ENCODE data around the gene ZNF672.
A peak's percentile ranks its signal among the peaks of the same experiment; 100 is the strongest.
"Not testable (repeated sequence)": the region's sequence is repeated elsewhere in the genome, so short reads cannot be mapped to it uniquely, and the experiment has no call there.

The ZNF672 gene

GRCh38 chr1:248837781-248838356, at the start of gene ZNF672:
Gene ZNF672, plus strand, starts transcription at chr1:248838224. Its CDS starts 9,051 bp downstream, at chr1:248847275.
- Histone ChIP-seq H3K9ac (ENCODE audit: low read depth, low read length) (peak within 1 kb of the TSS; percentile 85), H3K36me3 (ENCODE audit: control insufficient read depth, insufficient read depth, low read length) (no peaks in the 10 kb centered on the region), H3K4me1 (ENCODE audit: control insufficient read depth, insufficient read depth, low read length) (no peaks in the 10 kb centered on the region), H3K27me3 (ENCODE audit: control insufficient read depth, insufficient read depth, low read length) (peaks cover 7% of the 10 kb centered on the region), H3K4me3 (ENCODE audit: low read depth, low read length) (peak within 1 kb of the TSS; percentile 84), H3K9me3 (ENCODE audit: control insufficient read depth, insufficient read depth, low read length) (no peaks in the 10 kb centered on the region)

GRCh38 chr1:248788327-248788726, 49.7 kb upstream of the ZNF672 start:
- Histone ChIP-seq H3K36me3 (ENCODE audit: control insufficient read depth, insufficient read depth, low read length) (no peaks in the 10 kb centered on the region), H3K9me3 (ENCODE audit: control insufficient read depth, insufficient read depth, low read length) (peaks cover 4% of the 10 kb centered on the region), H3K27me3 (ENCODE audit: control insufficient read depth, insufficient read depth, low read length) (no peaks in the 10 kb centered on the region), H3K9ac (ENCODE audit: low read depth, low read length) (no peak overlapping the region), H3K4me3 (ENCODE audit: low read depth, low read length) (no peak overlapping the region), H3K4me1 (ENCODE audit: control insufficient read depth, insufficient read depth, low read length) (no peaks in the 10 kb centered on the region)

GRCh38 chr1:248789337-248789736, 48.7 kb upstream of the ZNF672 start:
- not testable (repeated sequence) for H3K27me3 ChIP-seq (ENCODE audit: control insufficient read depth, insufficient read depth, low read length); H3K4me1 ChIP-seq (ENCODE audit: control insufficient read depth, insufficient read depth, low read length); H3K9me3 ChIP-seq (ENCODE audit: control insufficient read depth, insufficient read depth, low read length); H3K9ac ChIP-seq (ENCODE audit: low read depth, low read length); H3K36me3 ChIP-seq (ENCODE audit: control insufficient read depth, insufficient read depth, low read length); H3K4me3 ChIP-seq (ENCODE audit: low read depth, low read length)

GRCh38 chr1:248790456-248790855, 47.6 kb upstream of the ZNF672 start:
- H3K27me3 ChIP-seq (ENCODE audit: control insufficient read depth, insufficient read depth, low read length), result no peaks in the 10 kb centered on the region
- H3K36me3 ChIP-seq (ENCODE audit: control insufficient read depth, insufficient read depth, low read length), result no peaks in the 10 kb centered on the region
- H3K9me3 ChIP-seq (ENCODE audit: control insufficient read depth, insufficient read depth, low read length), result peaks cover 9% of the 10 kb centered on the region
- H3K4me3 ChIP-seq (ENCODE audit: low read depth, low read length), result no peak overlapping the region
- no peaks in the 10 kb centered on the region for H3K4me1 ChIP-seq (ENCODE audit: control insufficient read depth, insufficient read depth, low read length)
- H3K9ac ChIP-seq (ENCODE audit: low read depth, low read length), result no peak overlapping the region

- H3K9ac ChIP-seq (ENCODE audit: low read depth, low read length), result no peak overlapping the region
- H3K4me3 ChIP-seq (ENCODE audit: low read depth, low read length), result no peak overlapping the region
- no peaks in the 10 kb centered on the region for H3K27me3 ChIP-seq (ENCODE audit: control insufficient read depth, insufficient read depth, low read length)
- no peaks in the 10 kb centered on the region for H3K4me1 ChIP-seq (ENCODE audit: control insufficient read depth, insufficient read depth, low read length)
- H3K36me3 ChIP-seq (ENCODE audit: control insufficient read depth, insufficient read depth, low read length), result no peaks in the 10 kb centered on the region
- H3K9me3 ChIP-seq (ENCODE audit: control insufficient read depth, insufficient read depth, low read length), result peaks cover 9% of the 10 kb centered on the region
Measured at GRCh38 chr1:248791010-248791409, 47.0 kb upstream of the ZNF672 start.

GRCh38 chr1:248792342-248792741, 45.7 kb upstream of the ZNF672 start:
- Histone ChIP-seq H3K4me3 (ENCODE audit: low read depth, low read length) (no peak overlapping the region), H3K9ac (ENCODE audit: low read depth, low read length) (no peak overlapping the region), H3K36me3 (ENCODE audit: control insufficient read depth, insufficient read depth, low read length) (no peaks in the 10 kb centered on the region), H3K4me1 (ENCODE audit: control insufficient read depth, insufficient read depth, low read length) (no peaks in the 10 kb centered on the region), H3K9me3 (ENCODE audit: control insufficient read depth, insufficient read depth, low read length) (peaks cover 9% of the 10 kb centered on the region), H3K27me3 (ENCODE audit: control insufficient read depth, insufficient read depth, low read length) (no peaks in the 10 kb centered on the region)

GRCh38 chr1:248793592-248793991, 44.4 kb upstream of the ZNF672 start:
- H3K36me3 ChIP-seq (ENCODE audit: control insufficient read depth, insufficient read depth, low read length), result no peaks in the 10 kb centered on the region
- H3K9me3 ChIP-seq (ENCODE audit: control insufficient read depth, insufficient read depth, low read length), result peaks cover 5% of the 10 kb centered on the region
- H3K9ac ChIP-seq (ENCODE audit: low read depth, low read length), result no peak overlapping the region
- H3K4me1 ChIP-seq (ENCODE audit: control insufficient read depth, insufficient read depth, low read length), result no peaks in the 10 kb centered on the region
- no peaks in the 10 kb centered on the region for H3K27me3 ChIP-seq (ENCODE audit: control insufficient read depth, insufficient read depth, low read length)
- no peak overlapping the region for H3K4me3 ChIP-seq (ENCODE audit: low read depth, low read length)

GRCh38 chr1:248794663-248795062, 43.4 kb upstream of the ZNF672 start:
- H3K9me3 ChIP-seq (ENCODE audit: control insufficient read depth, insufficient read depth, low read length); H3K4me1 ChIP-seq (ENCODE audit: control insufficient read depth, insufficient read depth, low read length); H3K27me3 ChIP-seq (ENCODE audit: control insufficient read depth, insufficient read depth, low read length); H3K9ac ChIP-seq (ENCODE audit: low read depth, low read length); H3K4me3 ChIP-seq (ENCODE audit: low read depth, low read length); H3K36me3 ChIP-seq (ENCODE audit: control insufficient read depth, insufficient read depth, low read length): not testable (repeated sequence)

- H3K9me3 ChIP-seq (ENCODE audit: control insufficient read depth, insufficient read depth, low read length), result peaks cover 13% of the 10 kb centered on the region
- H3K36me3 ChIP-seq (ENCODE audit: control insufficient read depth, insufficient read depth, low read length), result no peaks in the 10 kb centered on the region
- no peak overlapping the region for H3K4me3 ChIP-seq (ENCODE audit: low read depth, low read length)
- H3K27me3 ChIP-seq (ENCODE audit: control insufficient read depth, insufficient read depth, low read length), result no peaks in the 10 kb centered on the region
- no peaks in the 10 kb centered on the region for H3K4me1 ChIP-seq (ENCODE audit: control insufficient read depth, insufficient read depth, low read length)
- no peak overlapping the region for H3K9ac ChIP-seq (ENCODE audit: low read depth, low read length)
Measured at GRCh38 chr1:248798791-248799190, 39.2 kb upstream of the ZNF672 start.

GRCh38 chr1:248800459-248800858, 37.6 kb upstream of the ZNF672 start:
- no peaks in the 10 kb centered on the region for H3K36me3 ChIP-seq (ENCODE audit: control insufficient read depth, insufficient read depth, low read length)
- H3K9me3 ChIP-seq (ENCODE audit: control insufficient read depth, insufficient read depth, low read length), result peaks cover 9% of the 10 kb centered on the region
- no peak overlapping the region for H3K4me3 ChIP-seq (ENCODE audit: low read depth, low read length)
- no peaks in the 10 kb centered on the region for H3K27me3 ChIP-seq (ENCODE audit: control insufficient read depth, insufficient read depth, low read length)
- no peaks in the 10 kb centered on the region for H3K4me1 ChIP-seq (ENCODE audit: control insufficient read depth, insufficient read depth, low read length)
- no peak overlapping the region for H3K9ac ChIP-seq (ENCODE audit: low read depth, low read length)

- Histone ChIP-seq H3K4me1 (ENCODE audit: control insufficient read depth, insufficient read depth, low read length) (no peaks in the 10 kb centered on the region), H3K27me3 (ENCODE audit: control insufficient read depth, insufficient read depth, low read length) (no peaks in the 10 kb centered on the region), H3K9ac (ENCODE audit: low read depth, low read length) (no peak overlapping the region), H3K4me3 (ENCODE audit: low read depth, low read length) (no peak overlapping the region), H3K9me3 (ENCODE audit: control insufficient read depth, insufficient read depth, low read length) (peaks cover 9% of the 10 kb centered on the region), H3K36me3 (ENCODE audit: control insufficient read depth, insufficient read depth, low read length) (no peaks in the 10 kb centered on the region)
Measured at GRCh38 chr1:248802454-248802853, 35.6 kb upstream of the ZNF672 start.

GRCh38 chr1:248803501-248803900, 34.5 kb upstream of the ZNF672 start:
- not testable (repeated sequence) for H3K9me3 ChIP-seq (ENCODE audit: control insufficient read depth, insufficient read depth, low read length); H3K9ac ChIP-seq (ENCODE audit: low read depth, low read length); H3K4me3 ChIP-seq (ENCODE audit: low read depth, low read length); H3K4me1 ChIP-seq (ENCODE audit: control insufficient read depth, insufficient read depth, low read length); H3K36me3 ChIP-seq (ENCODE audit: control insufficient read depth, insufficient read depth, low read length); H3K27me3 ChIP-seq (ENCODE audit: control insufficient read depth, insufficient read depth, low read length)

Measured in iPS-15b (cell line).